GM18873 (cell line): ENCODE measurements around the gene AMMECR1L.

Experiments used
- ATAC-seq: cut with Tn5 transposase; IDR thresholded peaks from one replicate; pipeline ENCODE4 v1.9.1; 2021; ENCODE audit warnings: mild to moderate bottlenecking, moderate library complexity, moderate number of reproducible peaks; ENCODE audit not compliant: unreplicated experiment, low FRiP score

The AMMECR1L gene

GRCh38 chr2:127887776-127888130 lies 2.0 kb upstream of the AMMECR1L start:
- no peak for ATAC-seq

GRCh38 chr2:127887082-127887775 lies 1.5 kb upstream of the AMMECR1L start:
- ATAC-seq = no peak

GRCh38 chr2:127886593-127886935 lies 808 bp upstream of the AMMECR1L start:
- peak; percentile 18 for ATAC-seq

- peak; percentile 10 for ATAC-seq
Measured at GRCh38 chr2:127884861-127885740, 655 bp downstream of the AMMECR1L start.

- no peak for ATAC-seq
Measured at GRCh38 chr2:127884436-127884835, 1.3 kb downstream of the AMMECR1L start.

- ATAC-seq = no peak
Measured at GRCh38 chr2:127879899-127880298, 5.9 kb downstream of the AMMECR1L start.

GRCh38 chr2:127877626-127878025 lies 8.1 kb downstream of the AMMECR1L start:
- no peak for ATAC-seq

GRCh38 chr2:127877136-127877535 lies 8.6 kb downstream of the AMMECR1L start:
- ATAC-seq = no peak

- ATAC-seq = no peak
Measured at GRCh38 chr2:127874378-127875269, 11.1 kb downstream of the AMMECR1L start.

- no peak for ATAC-seq
Measured at GRCh38 chr2:127873707-127874303, 12.0 kb downstream of the AMMECR1L start.

GRCh38 chr2:127872354-127872753 lies 13.4 kb downstream of the AMMECR1L start:
- ATAC-seq = no peak

GRCh38 chr2:127865926-127866325 lies 19.8 kb downstream of the AMMECR1L start:
- ATAC-seq = no peak

- ATAC-seq = no peak
Measured at GRCh38 chr2:127864877-127865276, 20.9 kb downstream of the AMMECR1L start.

GRCh38 chr2:127862228-127862627 lies 23.5 kb downstream of the AMMECR1L start:
- ATAC-seq = no peak

- ATAC-seq = no peak
Measured at GRCh38 chr2:127860130-127860529, 25.6 kb downstream of the AMMECR1L start.

- ATAC-seq = no peak
Measured at GRCh38 chr2:127859712-127860085, 26.1 kb downstream of the AMMECR1L start.

- ATAC-seq = peak; percentile 4
Measured at GRCh38 chr2:127857265-127857808, 28.4 kb downstream of the AMMECR1L start.

GRCh38 chr2:127853671-127854070 lies 32.1 kb downstream of the AMMECR1L start:
- ATAC-seq = no peak

- ATAC-seq = no peak
Measured at GRCh38 chr2:127852388-127852787, 33.4 kb downstream of the AMMECR1L start.

- ATAC-seq = no peak
Measured at GRCh38 chr2:127847931-127848330, 37.8 kb downstream of the AMMECR1L start.
